ENCODE results near the gene SMIM45.

Gene SMIM45

GRCh38 chr22:41970601-41971000 is 18.7 kb downstream of the SMIM45 start:
- DNase-seq (ENCODE audit: low read depth in 2 of 2) = no peak

DNA sequence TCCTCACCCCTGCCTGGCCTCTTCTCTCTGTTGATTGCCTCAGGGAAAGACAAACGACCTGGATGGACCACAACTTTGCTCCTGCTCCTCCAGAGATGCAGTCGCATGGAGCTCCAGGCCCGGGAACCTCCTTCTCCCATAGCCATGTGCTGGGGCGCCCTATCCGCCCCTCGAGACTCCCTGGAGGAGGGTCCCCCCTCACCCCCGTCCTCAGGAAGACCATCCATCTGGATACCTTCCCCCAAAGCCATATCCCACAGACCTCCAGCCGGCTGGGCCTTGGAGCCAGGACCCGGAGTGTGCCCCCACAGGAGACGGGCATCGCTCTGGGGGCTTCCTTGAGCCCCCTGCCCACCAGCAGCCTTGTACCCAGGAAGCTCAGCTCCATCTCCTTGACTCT is 19.5 kb downstream of the SMIM45 start:
- no peak for DNase-seq (ENCODE audit: low read depth in 2 of 2)

DNA sequence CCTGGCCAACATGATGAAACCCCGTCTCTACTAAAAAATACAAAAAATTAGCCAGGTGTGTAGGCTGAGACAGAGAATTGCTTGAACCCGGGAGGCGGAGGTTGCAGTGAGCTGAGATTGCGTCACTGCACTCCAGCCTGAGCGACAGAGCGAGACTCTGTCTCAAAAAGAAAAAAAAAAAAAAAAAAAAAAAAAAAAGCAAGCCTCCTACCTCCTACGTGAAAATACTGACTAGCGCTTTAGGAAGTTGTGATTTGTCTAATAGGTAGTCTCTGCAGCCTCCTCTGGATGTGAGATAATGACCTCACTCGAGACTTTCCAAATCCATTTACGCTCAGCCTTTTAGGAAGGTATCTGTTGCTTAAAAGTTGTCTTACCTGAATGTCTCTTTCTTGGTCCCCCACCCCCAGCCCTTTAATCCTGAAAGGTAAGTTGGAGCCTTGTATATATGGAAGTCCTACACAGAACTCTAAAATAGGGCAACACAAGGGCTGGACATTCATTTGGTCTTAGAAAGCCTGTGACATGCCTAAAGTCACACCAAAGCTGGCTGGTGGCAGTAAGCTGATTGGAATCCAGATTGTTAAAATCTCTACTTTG is 22.8 kb downstream of the SMIM45 start:
- DNase-seq (ENCODE audit: low read depth in 2 of 2) = no peak

DNA sequence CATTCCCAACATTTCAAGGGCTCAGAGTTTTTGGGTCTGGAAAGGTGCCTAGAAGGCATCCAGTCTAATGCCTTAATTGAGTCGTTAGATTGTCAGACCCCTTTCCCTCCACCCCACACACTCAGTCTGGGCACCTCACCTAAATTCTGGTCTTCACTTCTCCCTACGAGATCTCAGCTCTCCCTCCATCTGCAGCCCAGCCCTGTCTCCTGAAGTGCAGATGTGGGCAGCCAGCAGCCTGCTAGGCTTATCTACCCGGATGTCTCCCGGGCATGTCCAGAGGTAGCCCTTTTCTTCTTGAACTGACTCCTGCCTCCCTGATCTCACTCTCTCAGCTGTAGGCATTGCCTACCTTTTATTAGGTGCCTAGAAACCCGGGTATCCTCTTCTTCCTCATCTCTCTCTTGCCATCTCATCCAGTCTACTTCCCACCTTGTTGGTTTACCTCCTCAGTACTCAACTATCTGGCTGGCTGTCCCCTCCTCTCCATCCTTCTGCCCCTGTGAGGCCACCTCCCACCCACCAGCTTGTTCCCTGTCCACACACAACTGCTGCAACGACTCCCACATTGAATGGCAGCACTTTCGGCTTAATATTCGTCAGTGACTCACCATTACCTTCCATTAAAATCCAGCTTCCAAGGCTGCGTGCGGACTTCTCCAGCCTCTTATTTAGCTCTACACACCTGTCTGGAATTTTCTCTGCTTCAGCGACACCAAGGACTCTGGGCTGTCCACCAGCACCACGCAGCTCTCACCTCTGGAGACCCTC is 23.5 kb downstream of the SMIM45 start:
- no peak for DNase-seq (ENCODE audit: low read depth in 2 of 2)

DNA sequence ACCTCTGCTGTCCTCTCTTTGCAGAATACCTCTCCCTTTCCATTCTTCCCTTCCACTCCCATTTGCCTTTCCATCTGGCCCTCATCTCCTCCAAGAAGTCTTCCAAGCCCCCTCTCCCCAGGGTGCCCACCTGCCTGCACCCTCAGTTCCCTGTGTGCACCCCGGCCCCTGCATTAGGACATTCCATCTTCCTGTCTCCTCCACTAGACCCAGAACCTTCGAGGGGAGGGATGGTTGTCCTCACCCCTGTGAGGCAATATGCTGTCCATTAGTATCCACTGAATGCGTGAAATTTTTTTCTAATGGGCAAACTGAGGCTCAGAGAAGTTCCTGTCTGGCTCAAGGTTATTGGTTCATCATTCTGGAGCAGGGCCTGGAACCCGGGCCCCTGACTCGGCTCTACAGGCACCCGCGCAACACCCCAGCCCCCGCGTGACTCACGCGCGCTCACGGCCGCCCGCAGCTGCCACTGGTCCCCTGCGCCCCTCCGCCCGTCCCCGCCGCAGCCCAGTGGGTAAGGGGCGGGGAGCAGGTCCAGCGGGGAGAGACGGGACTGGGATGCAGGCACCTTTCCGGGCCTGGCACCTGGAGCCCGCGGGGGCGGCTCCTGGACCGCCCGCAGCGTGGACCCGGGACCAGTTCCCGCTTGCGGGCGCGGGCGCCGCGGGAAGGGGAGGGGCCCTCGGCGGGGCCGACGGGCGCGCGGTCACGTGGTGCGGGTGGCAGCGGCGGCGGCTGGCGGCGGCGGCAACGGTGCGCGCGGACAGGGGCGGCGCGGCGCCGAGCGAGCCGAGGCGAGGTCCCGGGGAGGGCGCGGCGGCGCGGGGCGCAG is 24.3 kb downstream of the SMIM45 start:
- peak in 1 of 2 donors; percentile 18 for DNase-seq (ENCODE audit: low read depth in 2 of 2)

- no peak for DNase-seq (ENCODE audit: low read depth in 2 of 2)
Measured at GRCh38 chr22:41976961-41977566, 25.1 kb downstream of the SMIM45 start.

DNA sequence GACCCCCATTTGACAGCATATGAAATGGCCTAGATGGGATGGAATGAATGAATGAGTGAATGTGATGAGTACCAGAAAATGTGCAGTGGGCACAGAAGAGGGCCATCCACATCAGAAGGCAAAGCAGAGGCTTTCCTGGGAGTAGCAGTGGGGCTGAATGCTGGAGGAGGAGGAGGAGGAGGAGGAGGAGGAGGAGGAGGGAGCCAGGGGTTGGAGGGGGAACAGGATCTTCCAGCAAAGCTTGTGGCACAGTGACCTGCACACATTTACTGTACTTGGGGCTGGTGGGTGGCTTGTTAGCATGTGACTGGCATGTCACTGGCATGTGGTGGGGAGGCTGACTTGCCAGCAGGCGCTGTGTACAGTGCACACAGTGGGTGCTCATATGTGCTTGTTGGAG is 26.8 kb downstream of the SMIM45 start:
- no peak for DNase-seq (ENCODE audit: low read depth in 2 of 2)

- DNase-seq (ENCODE audit: low read depth in 2 of 2) = no peak
Measured at GRCh38 chr22:41979423-41980250, 27.7 kb downstream of the SMIM45 start.

- no peak for DNase-seq (ENCODE audit: low read depth in 2 of 2)
Measured at GRCh38 chr22:41982865-41983264, 30.9 kb downstream of the SMIM45 start.

- no peak for DNase-seq (ENCODE audit: low read depth in 2 of 2)
Measured at GRCh38 chr22:41983513-41984405, 31.8 kb downstream of the SMIM45 start.

DNA sequence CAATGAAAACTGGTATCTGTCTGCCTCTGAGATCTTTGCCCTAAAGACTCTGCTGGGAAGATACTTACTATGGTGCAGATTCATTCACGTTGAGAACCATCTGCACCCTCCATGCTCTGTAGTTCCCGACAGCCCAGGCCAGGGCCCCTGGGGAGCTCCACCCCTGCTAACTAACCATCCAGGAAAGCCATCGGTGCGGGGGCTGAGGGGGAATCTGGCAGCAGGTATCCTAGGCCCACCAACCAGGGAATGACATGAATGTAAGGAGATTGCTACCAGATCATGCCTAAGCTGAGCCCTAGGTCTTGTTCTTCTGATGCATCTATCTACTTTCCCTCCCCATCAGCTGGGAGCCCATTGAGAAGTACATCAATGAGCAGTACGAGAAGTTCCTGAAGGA is 35.3 kb downstream of the SMIM45 start:
- no peak for DNase-seq (ENCODE audit: low read depth in 2 of 2)

DNA sequence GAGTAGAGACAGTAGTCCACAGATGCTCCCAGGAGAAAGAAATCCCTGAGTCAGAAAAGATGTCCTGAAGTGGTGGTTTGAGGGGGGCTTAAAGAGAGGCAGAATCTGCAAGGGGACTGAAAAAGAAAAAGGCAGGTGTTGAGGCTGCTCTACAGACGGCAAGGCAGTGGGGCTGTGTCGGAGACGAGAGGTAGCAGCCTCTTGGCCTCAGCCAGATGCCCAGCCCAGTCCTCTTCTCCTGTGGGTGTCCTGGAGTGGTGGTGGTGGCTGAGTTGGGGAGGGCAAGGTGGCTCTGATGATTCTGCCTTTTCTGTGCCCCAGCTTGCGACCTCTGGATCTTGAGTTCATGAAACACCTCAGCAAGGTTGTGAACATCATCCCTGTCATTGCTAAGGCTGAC is 37.3 kb downstream of the SMIM45 start:
- no peak for DNase-seq (ENCODE audit: low read depth in 2 of 2)

GRCh38 chr22:41991111-41991510 is 39.2 kb downstream of the SMIM45 start:
- no peak for DNase-seq (ENCODE audit: low read depth in 2 of 2)

DNA sequence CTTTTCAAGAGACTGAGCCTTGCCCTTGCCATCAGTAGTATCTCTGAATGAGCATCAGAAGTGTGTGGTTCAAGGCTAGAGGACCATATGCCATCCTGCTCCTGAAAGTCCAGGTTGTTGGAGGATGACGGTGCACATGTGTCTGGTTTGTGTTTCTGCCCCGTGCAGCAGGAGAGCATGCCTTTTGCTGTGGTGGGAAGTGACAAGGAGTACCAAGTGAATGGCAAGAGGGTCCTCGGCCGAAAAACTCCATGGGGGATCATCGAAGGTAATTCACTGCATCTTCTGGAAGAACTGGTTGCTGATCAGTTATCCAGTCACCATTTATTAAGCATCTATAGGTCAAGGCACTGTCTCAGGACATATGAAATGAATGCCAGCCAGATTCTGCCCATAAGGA is 40.5 kb downstream of the SMIM45 start:
- DNase-seq (ENCODE audit: low read depth in 2 of 2) = no peak

- no peak for DNase-seq (ENCODE audit: low read depth in 2 of 2)
Measured at GRCh38 chr22:41995211-41995610, 43.3 kb downstream of the SMIM45 start.

DNA sequence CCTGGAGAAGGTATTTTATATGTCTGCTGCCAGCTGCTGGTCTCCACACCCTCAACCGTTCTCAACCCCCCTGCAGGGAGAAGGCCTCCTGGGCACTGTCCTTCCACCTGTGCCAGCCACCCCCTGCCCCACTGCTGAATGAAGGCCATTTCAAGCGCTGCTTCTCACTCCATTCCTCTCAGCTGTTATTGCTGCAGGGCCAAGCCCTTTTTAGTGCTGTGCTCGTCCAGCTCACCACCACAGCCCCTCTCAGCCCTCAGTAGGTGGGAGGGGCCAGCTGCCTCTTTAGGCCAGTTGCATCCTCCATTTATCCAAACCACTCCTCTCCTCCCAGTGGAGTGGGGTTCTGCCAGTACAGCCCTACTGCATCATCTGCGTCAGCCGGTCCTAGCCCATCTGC is 44.9 kb downstream of the SMIM45 start:
- DNase-seq (ENCODE audit: low read depth in 2 of 2) = no peak

DNA sequence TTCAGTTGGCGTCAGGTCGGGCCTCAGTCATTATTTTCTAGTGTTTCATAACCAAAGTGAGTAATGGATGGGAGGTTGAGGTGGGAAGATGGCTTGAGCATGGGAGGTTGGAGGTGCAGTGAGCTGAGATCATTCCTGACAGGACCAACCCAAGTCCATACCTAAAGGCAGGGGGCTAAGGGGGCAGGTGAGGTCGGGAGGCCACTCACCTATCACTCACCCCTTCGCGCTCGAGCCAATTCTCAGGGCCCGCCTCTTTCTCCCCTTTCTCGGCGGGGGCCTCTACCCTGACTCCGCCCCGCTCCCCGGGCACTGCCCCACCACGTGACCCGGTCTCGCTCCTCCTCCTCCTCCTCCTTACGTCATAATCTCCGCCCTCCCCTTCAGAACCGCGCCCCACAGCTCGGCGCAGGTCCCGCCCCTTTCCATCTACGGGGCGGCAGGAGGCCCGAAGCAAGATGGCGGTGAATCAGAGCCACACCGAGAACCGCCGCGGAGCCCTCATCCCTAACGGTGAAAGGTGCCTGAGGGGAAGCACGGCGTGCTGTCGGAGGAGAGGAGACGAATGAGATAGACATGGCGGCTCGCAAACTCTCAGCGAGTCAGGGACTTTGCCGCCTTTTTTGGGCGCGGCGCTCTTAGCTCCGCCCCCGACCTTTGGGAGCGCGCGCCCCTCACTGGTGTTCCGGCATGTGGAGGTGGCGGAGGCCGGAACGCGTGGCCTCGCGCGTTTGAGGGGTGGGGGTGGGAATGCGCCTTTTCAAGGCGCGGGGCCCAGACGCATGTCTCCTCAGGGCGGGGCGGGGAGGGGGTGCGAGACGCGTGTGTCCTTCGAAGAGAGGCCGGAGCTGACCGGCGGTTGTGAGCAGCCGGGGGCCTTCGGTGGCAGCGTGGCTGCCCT is 46.7 kb downstream of the SMIM45 start, which contains the start of gene WBP2NL:
WBP2NL (plus strand) TSS at position 428 of the 901 bp plus-strand sequence; CDS start at position 459, 31 bp downstream.
- DNase-seq (ENCODE audit: low read depth in 2 of 2) = peak; percentile 74 to 83

GRCh38 chr22:42000466-42000865 is 48.5 kb downstream of the SMIM45 start:
- DNase-seq (ENCODE audit: low read depth in 2 of 2) = no peak

- DNase-seq (ENCODE audit: low read depth in 2 of 2) = no peak
Measured at GRCh38 chr22:42001121-42001520, 49.2 kb downstream of the SMIM45 start.

Data from stimulated activated CD8-positive, alpha-beta memory T cell treated with anti-CD3 and anti-CD28 coated beads, Interleukin-15, amount 100 ng/mL, for 4 hours (primary cell).